GM23338 (cell line): ENCODE data around the gene ONECUT1. TPM values are rescaled to one million over a fixed set of nuclear protein-coding genes. Genes with fewer than 3 reads are reported as not detected.

Experiments used
- ATAC-seq: fragments of 200-7000 bp; cut with Tn5 transposase; 3 replicates; pipeline ENCODE4 v1.9.1; 2020
- DNase-seq: peaks from one replicate; pipeline ENCODE4 v3.0.0-alpha.2; 2015; ENCODE audit warnings: low spot score
- H2AFZ ChIP-seq: fragments of 200-600 bp; sonication (generic); 2 replicates; pipeline ENCODE4 v1.8.0; 2016; ENCODE audit warnings: antibody characterized with exemption, mild to moderate bottlenecking, moderate library complexity
- H3F3A ChIP-seq: fragments of 200-600 bp; sonication (generic); replicated peaks from 2 replicates; pipeline ENCODE4 v1.8.0; 2017; ENCODE audit warnings: antibody characterized with exemption, mixed run types, low read depth
- H3K27ac ChIP-seq: fragments of 200-600 bp; sonication (generic); 2 replicates; pipeline ENCODE4 v1.6.1; 2016; ENCODE audit warnings: low read depth
- H3K27me3 ChIP-seq: fragments of 200-600 bp; sonication (generic); 2 replicates; pipeline ENCODE4 v1.8.0; 2016; ENCODE audit warnings: mild to moderate bottlenecking, mixed run types, moderate library complexity; ENCODE audit not compliant: insufficient read depth
- H3K36me3 ChIP-seq: fragments of 200-600 bp; sonication (generic); 2 replicates; pipeline ENCODE4 v1.8.0; 2016; ENCODE audit warnings: mild to moderate bottlenecking; ENCODE audit not compliant: insufficient read depth
- H3K4me1 ChIP-seq: fragments of 200-600 bp; sonication (generic); 2 replicates; pipeline ENCODE4 v1.8.0; 2016; ENCODE audit warnings: mild to moderate bottlenecking, moderate library complexity; ENCODE audit not compliant: insufficient read depth
- H3K4me2 ChIP-seq: fragments of 200-600 bp; sonication (generic); 2 replicates; pipeline ENCODE4 v1.7.1; 2017; ENCODE audit warnings: mixed run types
- H3K4me3 ChIP-seq: fragments of 200-600 bp; sonication (generic); 2 replicates; pipeline ENCODE4 v1.6.1; 2016; ENCODE audit warnings: mixed run types
- H3K79me2 ChIP-seq: fragments of 200-600 bp; sonication (generic); replicated peaks from 2 replicates; pipeline ENCODE4 v1.8.0; 2017; ENCODE audit warnings: mild to moderate bottlenecking; ENCODE audit not compliant: insufficient read depth
- H3K9me2 ChIP-seq: fragments of 200-600 bp; sonication (generic); 2 replicates; pipeline ENCODE4 v1.8.0; 2017; ENCODE audit not compliant: insufficient read depth
- H4K20me1 ChIP-seq: fragments of 200-600 bp; sonication (generic); replicated peaks from 2 replicates; pipeline ENCODE4 v1.8.0; 2017; ENCODE audit warnings: mild to moderate bottlenecking; ENCODE audit not compliant: insufficient read depth
- H3K27ac Mint-ChIP-seq: 2 replicates; pipeline ENCODE4 v1.8.0; 2020; ENCODE audit warnings: inconsistent platforms, mild to moderate bottlenecking, moderate library complexity, mixed read lengths
- H3K27me3 Mint-ChIP-seq: 3 replicates; pipeline ENCODE4 v1.8.0; 2022; ENCODE audit warnings: low read depth, mild to moderate bottlenecking, moderate library complexity, mixed read lengths, inconsistent platforms; ENCODE audit not compliant: insufficient read depth, poor library complexity
- H3K36me3 Mint-ChIP-seq: 3 replicates; pipeline ENCODE4 v1.8.0; 2021; ENCODE audit warnings: low read depth, mild to moderate bottlenecking, inconsistent platforms, moderate library complexity, mixed read lengths
- H3K4me1 Mint-ChIP-seq: 3 replicates; pipeline ENCODE4 v1.8.0; 2020; ENCODE audit warnings: mild to moderate bottlenecking, inconsistent platforms, mixed read lengths
- H3K4me3 Mint-ChIP-seq: 3 replicates; pipeline ENCODE4 v1.8.0; 2021; ENCODE audit warnings: moderate library complexity, mild to moderate bottlenecking, inconsistent platforms, mixed read lengths
- H3K9me3 Mint-ChIP-seq: 3 replicates; pipeline ENCODE4 v1.8.0; 2020; ENCODE audit warnings: moderate library complexity, mild to moderate bottlenecking, inconsistent platforms, mixed read lengths
- CTCF ChIP-seq, 2 experiments: fragments of 200-600 bp in 1 of 2; sonication (generic) in 1 of 2; conservative IDR thresholded peaks; 2 replicates each; pipeline versions ENCODE4 v1.5.1 to v1.6.1; 2016 to 2017; ENCODE audit warnings: antibody characterized with exemption in 2 of 2, low read depth in 2 of 2, mild to moderate bottlenecking in 2 of 2, moderate library complexity in 1 of 2
- POLR2AphosphoS5 ChIP-seq: IDR thresholded peaks from 2 replicates; pipeline ENCODE4 v1.6.1; 2016; ENCODE audit warnings: antibody characterized with exemption, low read depth
- polyA plus RNA-seq: library from polyadenylated mRNA; unstranded; fragments of >200 nt; fragmentation: Nextera tagmentation; extraction: Ambion mirVana; gene quantifications from 2 replicates; pipeline ENCODE4 v1.2.1, GENCODE V29; 2016
- total RNA-seq: library from RNA; depleted of rRNA; stranded (reverse); fragments of >200 nt; shearing (Covaris generic); gene quantifications from 2 replicates; pipeline ENCODE4 v1.2.3, GENCODE V29; 2014; rRNA removed

The ONECUT1 gene
- total and polyA plus RNA-seq, 2 experiments from 2014 or later: 4.3 to 9.4 TPM

- no peaks in the 10 kb centered on the region for H3K27me3 ChIP-seq
- no peaks in the 10 kb centered on the region for H3K36me3 ChIP-seq
- H4K20me1 ChIP-seq: no peaks in the 10 kb centered on the region
- H3K4me1 ChIP-seq: no peaks in the 10 kb centered on the region
- Mint-ChIP-seq H3K4me3 (peak overlapping the region; percentile 76), H3K27ac (no peak overlapping the region), H3K27me3 (peaks cover 4% of the 10 kb centered on the region), H3K36me3 (no peaks in the 10 kb centered on the region), H3K9me3 (no peaks in the 10 kb centered on the region), H3K4me1 (peaks cover 18% of the 10 kb centered on the region)
- no peak for TF ChIP-seq CTCF (conservative IDR thresholded peaks at IDR 0.05; ENCODE audit: low read depth in 2 of 2)
- TF ChIP-seq POLR2AphosphoS5: peak; percentile 45; the same call in 1 of the 2 replicates
- H3K4me3 ChIP-seq: peak overlapping the region; percentile 52
- no peaks in the 10 kb centered on the region for H3F3A ChIP-seq
- H3K9me2 ChIP-seq: no peaks in the 10 kb centered on the region
- DNase-seq: peak; percentile 94
- H3K4me2 ChIP-seq: peak overlapping the region; percentile 77
- no peak overlapping the region for H3K27ac ChIP-seq
- no peaks in the 10 kb centered on the region for H3K79me2 ChIP-seq
- H2AFZ ChIP-seq: peak overlapping the region; percentile 94
- peak; percentile 100 for ATAC-seq
Measured at GRCh38 chr15:52709187-52709981, 80.8 kb downstream of the ONECUT1 start.

Other genes starting within 250 kb of the ONECUT1 start
- gene ARPP19, start 221.3 kb downstream of the ONECUT1 start, total RNA-seq: 192 and 193 TPM in 2 replicates
- 78.3 and 79.6 TPM in 2 replicates for gene ARPP19, start 221.3 kb downstream of the ONECUT1 start, polyA plus RNA-seq
- gene ATOSA, start 110.9 kb downstream of the ONECUT1 start, total RNA-seq: 12.4 and 14.0 TPM in 2 replicates
- 6.2 and 7.5 TPM in 2 replicates for gene ATOSA, start 110.9 kb downstream of the ONECUT1 start, polyA plus RNA-seq